ENCODE results near the gene SRD5A1.

SRD5A1 gene, protein sequence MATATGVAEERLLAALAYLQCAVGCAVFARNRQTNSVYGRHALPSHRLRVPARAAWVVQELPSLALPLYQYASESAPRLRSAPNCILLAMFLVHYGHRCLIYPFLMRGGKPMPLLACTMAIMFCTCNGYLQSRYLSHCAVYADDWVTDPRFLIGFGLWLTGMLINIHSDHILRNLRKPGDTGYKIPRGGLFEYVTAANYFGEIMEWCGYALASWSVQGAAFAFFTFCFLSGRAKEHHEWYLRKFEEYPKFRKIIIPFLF

DNA sequence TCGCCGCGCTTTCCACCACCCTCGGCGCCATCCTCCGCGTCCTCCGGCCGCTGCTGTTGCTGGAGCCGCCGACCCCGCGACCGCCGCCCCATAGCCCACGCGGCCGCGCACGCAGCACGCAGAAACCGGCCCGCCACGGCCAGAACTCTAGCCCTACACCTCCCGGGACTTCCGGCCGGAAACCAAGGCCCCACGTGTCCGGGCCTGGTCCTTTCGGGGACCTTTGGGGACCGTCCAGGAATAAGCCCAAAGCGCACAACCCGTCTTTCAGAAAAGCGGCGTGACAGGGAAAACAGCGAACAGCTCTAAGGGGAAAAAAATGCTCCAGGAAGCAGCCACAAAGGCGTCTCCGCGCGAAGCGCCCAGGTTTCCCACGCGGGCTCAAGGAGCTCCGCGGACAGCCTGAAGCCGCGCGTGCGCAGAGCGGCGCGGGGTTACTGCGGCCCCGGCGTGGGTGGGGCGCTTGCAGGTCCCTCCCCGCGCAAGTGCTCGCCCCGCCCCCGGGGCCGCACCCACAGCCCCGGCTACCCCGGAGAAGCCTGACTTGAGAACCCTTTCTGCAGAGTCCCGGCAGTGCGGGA is at the start of gene SRD5A1, which contains the start of gene NSUN2:
Gene SRD5A1, plus strand, starts transcription at position 553 of the 581 bp plus-strand sequence. CDS start 137 bp downstream, outside the sequence.
Gene NSUN2, minus strand, starts transcription at position 157 of the 581 bp plus-strand sequence. Its CDS starts 65 bp downstream, at position 92.
- peak; percentile 80 to 92 (median 87) for DNase-seq (ENCODE audit: low read depth in 3 of 3, low spot score in 1 of 3)

DNA sequence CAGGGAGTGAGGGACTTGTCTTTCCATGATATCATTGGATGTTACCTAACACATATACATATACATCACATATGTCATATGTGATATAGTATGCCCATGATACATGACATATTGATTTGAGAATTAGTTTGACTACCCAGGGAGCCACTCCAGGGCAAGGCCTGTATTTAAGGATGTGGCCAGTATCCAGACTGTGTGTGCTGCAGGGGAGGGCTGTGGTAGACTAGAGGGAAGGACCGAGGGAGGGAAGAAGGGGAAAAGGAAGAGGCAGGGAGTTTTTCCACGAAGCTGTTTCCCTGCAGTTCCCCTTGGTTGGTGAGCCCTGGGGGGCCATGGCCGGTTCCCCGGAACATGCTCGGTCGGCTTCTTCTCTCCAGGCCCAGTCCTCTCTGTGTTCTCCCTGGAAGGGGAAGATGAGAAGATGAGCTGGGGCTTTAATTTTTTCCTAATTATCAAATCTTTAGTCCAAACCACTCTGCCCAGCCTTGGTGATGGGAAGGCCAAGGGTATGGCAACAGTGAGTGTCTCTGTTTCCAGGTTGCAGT is 49.1 kb upstream of the SRD5A1 start:
- DNase-seq (ENCODE audit: low read depth in 3 of 3, low spot score in 1 of 3) = no peak

DNA sequence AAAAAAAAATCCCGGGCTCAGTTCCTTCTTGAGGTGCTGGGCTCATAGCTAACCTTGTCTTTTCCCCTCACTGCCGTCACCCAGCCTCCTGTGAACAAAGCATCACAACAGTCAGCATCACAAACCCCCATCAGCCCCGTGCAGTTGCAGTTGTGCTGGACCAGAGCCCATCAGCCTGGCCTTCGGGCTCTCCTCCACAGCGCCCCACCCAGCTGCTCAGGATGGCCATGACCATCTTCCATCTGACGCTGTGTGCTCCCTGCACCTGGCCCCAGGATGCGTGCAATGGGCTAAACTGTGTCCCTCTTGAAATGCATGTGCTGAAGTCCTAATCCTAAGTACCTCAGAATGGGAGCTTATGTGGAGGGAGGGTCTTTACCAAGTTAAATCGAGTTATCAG is 48.5 kb upstream of the SRD5A1 start:
- DNase-seq (ENCODE audit: low read depth in 3 of 3, low spot score in 1 of 3) = no peak

DNA sequence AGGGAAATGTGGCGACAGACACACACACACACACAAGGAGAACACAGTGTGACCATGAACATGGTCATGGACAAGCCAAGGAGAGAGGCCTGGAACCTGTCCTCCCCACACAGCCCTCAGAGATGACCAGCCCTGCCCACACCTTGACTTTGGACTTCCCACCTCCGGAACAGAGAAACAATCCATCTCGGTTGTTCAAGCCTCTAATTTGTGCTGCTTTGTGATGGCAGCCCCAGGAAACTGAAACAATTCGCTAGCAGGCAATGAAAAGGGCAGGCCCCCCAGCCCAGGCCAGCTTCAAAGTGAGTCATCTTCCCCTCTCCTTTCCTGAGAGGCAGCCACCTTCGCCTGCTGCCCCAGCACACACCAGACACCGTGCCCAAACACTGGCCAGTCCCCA is 48.1 kb upstream of the SRD5A1 start:
- DNase-seq (ENCODE audit: low read depth in 3 of 3, low spot score in 1 of 3) = no peak

DNA sequence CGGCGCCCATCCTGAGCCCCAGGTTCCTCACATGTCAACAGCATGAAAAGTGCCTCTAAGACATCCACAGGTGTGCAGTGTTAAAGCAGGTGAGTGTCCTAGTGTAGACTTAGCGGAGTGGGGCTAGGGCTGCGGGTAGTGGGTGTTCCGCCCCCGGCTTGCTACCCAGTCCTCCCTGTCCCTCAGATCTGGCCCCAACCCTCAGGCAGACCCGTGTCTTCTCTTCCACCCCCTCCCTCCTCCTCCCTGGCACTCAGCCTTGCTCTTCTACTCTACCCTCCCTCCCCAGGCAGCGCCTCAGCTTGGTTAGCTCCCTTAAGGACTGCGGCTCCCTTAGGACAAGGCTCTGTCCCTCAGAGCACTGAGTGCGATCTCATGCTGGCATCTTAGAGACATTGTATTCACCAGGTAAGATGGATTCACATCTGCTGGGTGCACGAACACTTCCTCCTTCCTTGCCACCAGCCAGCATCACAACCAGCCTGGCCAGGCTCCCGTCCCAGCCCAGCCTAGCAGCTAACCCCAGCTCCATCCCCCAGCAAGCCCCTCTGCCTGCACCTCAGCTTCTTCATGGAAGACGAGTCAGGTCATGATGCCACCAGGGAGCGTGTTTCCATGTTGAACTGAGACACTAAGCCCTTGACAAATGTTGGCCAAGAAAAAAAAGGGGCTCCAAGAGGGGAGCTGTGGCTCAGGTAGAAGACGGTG is 47.1 kb upstream of the SRD5A1 start:
- DNase-seq (ENCODE audit: low read depth in 3 of 3, low spot score in 1 of 3) = no peak

DNA sequence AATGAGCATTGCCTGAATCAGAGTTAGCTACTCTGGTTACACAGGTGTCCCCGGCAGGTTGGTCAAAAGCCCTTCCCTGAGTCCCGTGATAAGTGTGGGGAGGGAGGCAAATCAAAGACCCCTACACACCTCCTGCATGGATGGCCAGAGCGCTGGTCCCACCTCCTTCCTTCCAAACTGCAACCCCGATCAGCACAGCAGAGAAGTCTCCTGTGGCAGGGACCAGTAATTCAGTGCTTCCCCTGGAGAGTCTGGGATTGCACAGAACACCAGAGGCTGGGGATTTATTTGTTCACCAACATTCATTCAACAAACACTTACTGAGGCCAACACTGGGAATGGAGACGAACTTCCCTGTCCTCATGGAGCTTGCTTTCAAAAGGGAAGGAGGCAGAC is 46.6 kb upstream of the SRD5A1 start:
- DNase-seq (ENCODE audit: low read depth in 3 of 3, low spot score in 1 of 3) = no peak

DNA sequence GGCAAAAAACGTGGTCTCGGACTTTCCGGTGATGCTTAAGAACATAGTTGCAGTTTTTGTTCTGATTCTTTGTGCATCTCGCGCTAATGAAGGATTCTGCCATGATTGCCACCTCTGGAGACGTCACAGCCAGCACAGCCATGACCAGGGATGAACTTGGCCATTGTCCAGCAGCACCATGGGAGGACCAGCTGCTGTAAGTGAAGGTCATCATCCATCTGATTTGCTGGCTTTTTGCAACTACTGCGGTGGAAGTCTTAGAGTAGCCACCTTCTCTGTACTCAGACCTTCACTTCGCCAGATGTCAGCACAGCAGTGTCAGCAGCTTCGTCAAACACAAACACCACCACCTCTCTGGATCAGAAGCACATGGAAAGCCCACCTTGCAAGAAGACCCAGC is 46.1 kb upstream of the SRD5A1 start:
- DNase-seq (ENCODE audit: low read depth in 3 of 3, low spot score in 1 of 3) = no peak

DNA sequence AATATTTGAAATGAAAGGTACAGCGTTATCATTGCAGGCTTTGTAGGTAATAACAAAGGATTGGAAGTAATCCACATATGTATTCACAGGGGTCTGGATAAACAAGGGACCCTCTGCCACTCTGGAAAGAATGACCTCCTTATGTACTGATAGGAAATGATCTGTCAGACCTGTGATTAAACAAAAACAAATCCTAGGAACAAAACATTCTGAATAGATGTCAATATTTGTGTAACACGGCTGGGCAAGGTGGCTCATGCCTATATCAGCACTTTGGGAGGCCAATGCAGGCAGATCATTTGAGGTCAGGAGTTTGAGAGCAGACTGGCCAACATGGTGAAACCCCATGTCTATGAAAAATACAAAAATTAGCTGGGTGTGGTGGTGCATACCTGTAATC is 42.7 kb upstream of the SRD5A1 start:
- DNase-seq (ENCODE audit: low read depth in 3 of 3, low spot score in 1 of 3) = no peak

DNA sequence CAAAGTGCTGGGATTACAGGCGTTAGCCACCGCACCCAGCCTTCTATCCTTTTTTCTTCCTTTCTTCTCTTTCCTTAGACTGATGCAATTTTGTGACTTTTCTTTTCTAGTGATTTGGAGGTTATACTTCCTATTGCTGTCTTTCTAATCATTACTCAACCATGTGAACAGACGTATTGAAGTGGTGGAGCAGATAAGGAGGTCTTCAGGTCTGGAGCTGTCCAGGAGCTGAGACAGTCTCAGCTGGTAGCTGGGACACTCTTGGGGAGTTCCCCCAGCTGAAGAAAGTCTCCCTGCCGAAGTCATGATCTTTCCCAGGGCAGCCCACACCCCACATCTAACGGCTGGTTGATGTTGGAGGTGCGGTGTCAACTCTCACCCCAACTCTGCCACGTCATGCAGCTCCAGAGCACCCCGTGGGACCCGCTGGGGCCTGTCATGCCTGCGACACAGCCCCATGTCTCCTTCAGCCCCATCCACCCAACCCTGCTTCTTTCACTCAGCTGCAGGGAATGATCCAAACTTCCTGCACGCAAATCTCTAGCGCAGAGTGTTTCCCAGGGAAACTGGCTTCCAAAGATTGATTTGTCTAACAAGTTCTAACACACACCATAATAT is 41.5 kb upstream of the SRD5A1 start:
- DNase-seq (ENCODE audit: low read depth in 3 of 3, low spot score in 1 of 3) = no peak

DNA sequence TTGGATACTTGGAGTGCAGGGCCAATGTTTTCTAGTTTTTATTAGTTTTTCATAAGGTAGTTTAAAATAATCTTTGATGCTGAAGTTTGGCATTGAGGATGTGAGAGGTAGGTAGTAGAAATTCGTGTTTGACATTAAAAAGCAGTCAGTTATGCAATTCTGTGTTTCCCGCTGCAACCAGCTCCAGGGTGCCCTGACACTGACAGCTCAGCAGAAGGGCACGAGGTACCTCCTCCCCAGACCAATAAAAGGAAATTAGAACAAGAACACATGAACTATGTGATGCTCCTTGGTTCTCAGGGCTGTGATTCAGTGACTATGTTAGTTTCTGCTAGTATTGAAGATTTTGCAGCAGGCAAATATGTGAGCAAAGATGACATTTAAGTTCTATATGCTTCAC is 40.6 kb upstream of the SRD5A1 start:
- DNase-seq (ENCODE audit: low read depth in 3 of 3, low spot score in 1 of 3) = no peak

DNA sequence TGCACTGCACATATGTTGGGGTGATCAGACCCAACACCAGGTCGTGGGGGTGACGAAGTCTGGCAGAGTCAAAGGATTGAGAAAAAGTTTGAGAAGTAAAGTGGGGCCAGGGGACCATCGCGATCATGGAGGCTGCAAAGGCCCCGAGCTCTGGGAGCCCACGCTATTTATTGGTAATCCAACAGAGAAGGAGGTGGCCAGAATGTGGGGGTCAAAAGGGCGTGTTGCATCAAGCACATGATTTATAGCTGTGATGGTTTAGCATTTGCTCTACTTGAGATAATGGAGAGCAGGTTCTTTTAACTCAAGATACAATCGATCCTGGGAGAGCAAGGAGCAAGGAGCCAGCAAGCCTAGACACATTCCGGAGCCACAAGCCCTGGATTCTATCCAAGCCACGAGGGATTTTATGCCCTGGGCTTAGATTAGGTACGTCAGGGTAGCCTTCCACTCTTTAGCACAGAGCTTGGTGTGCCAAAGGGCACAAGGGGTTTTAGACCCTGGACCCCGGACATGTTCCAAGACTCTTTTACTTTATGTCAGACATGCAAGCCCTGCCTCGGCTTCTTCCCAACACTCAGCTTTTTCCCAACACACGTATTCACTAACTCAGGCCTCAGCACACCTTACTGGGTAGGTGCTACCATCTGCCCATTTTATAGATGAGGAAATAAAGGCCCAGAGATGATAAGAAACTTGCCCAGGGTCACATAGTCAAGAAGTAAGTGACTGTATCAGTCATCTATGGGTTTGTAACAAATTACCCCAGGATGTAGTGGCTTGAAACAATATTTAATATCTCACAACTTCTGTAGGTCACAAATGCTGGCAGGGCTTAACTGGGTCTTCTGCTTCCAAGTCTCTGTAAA is 39.9 kb upstream of the SRD5A1 start:
- DNase-seq (ENCODE audit: low read depth in 3 of 3, low spot score in 1 of 3) = no peak

DNA sequence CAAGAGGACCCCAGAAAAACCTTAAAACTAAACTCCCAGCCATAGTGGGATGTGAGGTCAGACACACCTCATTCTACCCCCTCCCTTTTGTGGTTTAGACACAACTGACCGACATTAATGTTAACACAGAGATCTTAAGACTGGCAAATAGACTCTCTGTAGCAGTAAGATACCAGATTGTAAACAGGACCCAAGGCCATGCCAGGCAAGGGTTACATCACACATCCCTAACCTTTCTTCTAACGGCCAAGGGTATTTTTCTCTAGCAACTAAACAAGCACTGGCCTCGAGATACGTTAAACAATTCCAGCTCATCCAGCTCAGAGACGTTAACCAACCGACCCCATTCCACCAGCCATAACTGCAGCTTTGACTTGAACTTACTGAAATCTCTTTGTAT is 39.2 kb upstream of the SRD5A1 start:
- DNase-seq (ENCODE audit: low read depth in 3 of 3, low spot score in 1 of 3) = no peak

DNA sequence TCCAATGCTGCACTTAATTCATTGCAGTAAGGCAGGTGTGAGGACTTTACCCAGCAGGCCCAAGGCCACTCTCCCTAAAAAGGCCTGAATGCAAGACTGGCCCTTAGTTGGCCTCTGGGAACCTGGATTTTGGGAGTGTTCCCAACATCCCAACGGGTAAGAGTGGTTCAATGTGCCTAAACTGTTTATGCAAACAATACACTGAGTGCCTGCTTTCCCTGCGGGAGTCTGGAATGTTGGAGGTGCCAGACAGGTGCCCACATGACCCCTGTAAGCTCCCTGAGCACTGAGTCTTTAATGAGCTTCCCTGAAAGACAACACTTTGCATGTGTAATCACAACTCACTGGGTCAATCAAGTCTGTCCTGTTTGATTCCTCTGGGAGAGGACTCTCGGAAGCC is 37.8 kb upstream of the SRD5A1 start:
- DNase-seq (ENCODE audit: low read depth in 3 of 3, low spot score in 1 of 3) = no peak

DNA sequence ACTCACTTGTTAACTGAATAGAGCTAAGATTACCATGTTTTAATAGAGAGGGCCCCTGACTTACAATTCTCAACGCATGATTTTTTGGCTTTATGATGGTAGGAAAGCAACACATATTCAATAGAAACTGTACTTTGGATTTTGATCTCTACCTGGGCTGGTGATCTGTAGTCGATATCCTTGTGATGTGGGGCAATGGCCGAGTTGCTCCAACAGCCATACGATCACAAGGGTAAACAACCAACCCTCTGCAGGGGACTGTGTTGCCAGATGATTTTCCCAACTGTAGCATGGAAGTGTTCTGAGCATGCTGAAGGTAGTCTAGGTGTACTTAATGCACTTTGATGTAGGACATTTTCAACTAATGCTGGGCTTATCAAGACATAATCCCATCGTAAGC is 36.9 kb upstream of the SRD5A1 start:
- DNase-seq (ENCODE audit: low read depth in 3 of 3, low spot score in 1 of 3) = no peak

DNA sequence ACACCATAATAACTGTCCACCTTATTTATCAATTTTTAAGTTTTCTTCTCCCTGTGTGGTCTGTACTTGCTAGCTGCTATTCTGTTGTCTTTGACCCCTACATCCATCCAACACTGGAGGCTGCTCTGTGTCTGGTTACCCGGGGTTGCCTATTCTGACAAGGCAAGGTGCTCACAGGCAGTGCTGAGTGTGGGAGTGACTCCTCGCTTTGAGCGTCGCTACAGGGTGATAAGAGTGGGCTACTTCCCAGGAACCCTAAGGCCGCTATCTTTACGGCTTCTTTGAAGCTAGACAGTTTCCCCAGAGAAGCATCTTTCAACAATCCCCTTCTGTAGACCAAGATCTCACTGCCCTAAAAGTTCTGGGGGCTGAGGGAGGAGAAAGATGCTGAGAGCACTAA is 35.7 kb upstream of the SRD5A1 start:
- no peak for DNase-seq (ENCODE audit: low read depth in 3 of 3, low spot score in 1 of 3)

DNA sequence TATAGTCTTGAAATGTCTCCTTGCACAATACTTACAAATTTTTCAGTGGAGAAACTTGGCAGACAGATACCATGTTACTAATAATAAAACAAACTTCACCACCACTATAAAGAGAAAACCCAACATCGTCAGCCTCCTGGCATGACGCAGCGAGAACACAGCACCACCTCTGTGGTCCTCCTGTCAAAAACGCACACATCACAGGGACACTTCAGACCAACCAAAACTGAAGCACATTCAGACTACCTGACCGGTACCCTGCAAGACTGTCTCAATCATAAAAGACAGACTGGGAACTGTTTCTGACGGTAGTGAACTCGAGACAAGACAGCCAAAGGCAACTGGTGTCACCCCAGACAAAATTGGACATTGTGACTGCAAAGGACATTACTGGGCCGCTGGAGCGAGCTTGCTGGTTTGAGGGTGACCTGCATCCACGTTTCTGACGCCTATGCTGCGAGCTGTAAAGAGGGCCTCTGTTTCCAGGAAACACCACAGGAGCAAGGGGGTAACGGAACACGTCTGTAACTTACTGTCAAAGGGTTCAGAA is 34.8 kb upstream of the SRD5A1 start:
- DNase-seq (ENCODE audit: low read depth in 3 of 3, low spot score in 1 of 3) = no peak

DNA sequence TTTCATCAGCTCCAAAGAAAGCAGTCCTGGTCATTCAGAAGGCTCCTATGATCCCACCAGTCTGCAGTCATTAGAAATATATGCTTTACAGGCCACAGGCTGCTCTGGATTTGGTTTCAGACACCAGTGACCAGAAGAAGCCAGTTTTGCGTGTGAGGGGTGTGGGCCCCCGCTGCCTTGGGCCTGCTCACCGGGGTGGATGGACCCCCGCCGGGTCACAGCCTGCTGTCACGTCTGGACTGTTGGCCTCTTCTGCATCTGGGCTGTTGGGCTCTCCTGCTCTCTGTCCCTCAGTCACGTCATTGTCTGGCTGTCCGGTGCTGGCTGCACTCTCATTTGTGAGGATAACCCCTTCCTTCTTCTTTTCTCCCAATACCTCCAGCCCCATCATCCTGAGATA is 33.5 kb upstream of the SRD5A1 start:
- DNase-seq (ENCODE audit: low read depth in 3 of 3, low spot score in 1 of 3) = no peak

DNA sequence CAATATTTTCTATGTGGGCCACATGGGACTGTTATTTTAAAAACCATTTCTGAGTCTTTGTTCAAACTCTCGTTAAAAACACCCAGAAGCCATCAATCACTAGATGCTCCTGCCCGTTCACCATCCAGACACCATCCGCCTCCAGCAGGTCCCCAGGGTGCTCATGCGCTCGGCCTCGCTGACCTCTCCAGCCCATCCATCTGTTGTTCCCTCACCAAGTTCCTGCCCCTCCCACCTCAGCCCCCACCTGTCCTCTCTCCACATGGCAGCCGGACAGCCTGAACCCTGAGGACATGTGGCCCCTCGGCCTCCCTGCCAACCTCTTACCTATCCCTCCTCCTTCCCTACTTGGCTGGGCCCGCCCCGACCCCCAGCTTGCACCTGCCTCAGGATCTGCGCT is 32.0 kb upstream of the SRD5A1 start:
- no peak for DNase-seq (ENCODE audit: low read depth in 3 of 3, low spot score in 1 of 3)

DNA sequence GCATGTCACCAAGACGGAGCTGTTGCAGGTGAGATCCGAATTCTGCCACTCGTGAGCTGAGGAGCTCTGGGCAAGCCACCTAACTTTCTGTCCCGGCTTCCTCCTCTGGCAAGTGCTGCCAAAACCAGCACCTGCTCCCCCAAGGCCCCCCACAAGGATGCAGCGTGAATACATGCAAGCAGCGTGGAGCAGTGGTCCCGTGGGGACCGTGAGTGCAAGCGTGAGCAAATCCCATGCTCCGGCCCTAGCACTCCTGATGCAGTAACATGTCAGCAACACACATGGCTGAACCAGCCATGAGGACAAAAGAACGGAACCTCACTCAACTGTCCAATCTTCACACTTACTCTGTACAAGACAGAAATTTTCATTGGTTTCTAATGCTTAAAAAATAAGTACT is 31.4 kb upstream of the SRD5A1 start:
- DNase-seq (ENCODE audit: low read depth in 3 of 3, low spot score in 1 of 3) = no peak

DNA sequence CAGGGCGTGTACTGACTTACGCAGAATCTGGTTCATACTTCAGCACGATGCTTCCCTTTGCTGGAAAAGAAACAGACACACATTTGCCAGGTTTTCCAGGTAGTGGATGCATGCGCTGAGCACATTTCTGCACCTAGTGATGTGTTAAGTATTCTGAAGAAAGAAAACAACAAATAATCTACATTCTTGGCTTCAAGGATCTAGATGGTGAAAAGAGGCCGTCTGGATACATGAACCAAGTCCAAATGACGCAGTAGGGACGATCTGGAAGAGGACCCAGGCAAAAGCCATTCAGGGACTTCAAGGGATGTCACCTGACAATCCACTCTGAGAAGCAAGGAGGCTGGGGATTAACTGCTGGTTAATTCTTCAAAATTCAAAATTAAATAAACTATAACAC is 30.8 kb upstream of the SRD5A1 start:
- no peak for DNase-seq (ENCODE audit: low read depth in 3 of 3, low spot score in 1 of 3)

DNA sequence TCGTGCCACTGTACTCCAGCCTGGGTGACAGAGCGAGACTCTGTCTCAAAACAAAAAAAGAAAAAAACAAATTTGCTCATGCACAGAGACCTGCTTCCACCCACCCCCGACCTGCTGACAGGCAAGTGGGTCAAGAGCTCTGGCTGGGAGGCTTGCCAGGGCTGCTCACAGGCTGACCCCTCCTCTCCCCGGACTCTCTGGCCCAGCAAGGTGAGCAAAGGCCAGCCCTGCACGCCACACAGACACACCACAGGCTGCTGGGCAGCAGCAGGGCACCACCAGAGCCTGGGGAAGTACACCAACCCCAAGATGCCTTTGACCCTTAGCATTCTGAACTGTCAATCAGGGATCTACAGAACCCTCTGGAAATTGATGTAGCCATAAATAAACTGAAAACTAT is 29.6 kb upstream of the SRD5A1 start:
- DNase-seq (ENCODE audit: low read depth in 3 of 3, low spot score in 1 of 3) = no peak

All from stimulated activated CD4-positive, alpha-beta T cell treated with anti-CD3 and anti-CD28 coated beads, TNF-alpha, amount 100 ng/mL, for 1 hour (primary cell).